GM12873 (cell line): ENCODE data around the gene BPIFB4.

Experiments used
- TF ChIP-seq, protein P1 (sequence below): IDR thresholded peaks from 2 replicates; pipeline ENCODE4 v1.5.1; 2012; ENCODE audit warnings: low read depth, mild to moderate bottlenecking, moderate library complexity, low read length, control low read depth; ENCODE audit not compliant: insufficient read depth; ENCODE audit errors: missing control alignments

Gene BPIFB4

DNA sequence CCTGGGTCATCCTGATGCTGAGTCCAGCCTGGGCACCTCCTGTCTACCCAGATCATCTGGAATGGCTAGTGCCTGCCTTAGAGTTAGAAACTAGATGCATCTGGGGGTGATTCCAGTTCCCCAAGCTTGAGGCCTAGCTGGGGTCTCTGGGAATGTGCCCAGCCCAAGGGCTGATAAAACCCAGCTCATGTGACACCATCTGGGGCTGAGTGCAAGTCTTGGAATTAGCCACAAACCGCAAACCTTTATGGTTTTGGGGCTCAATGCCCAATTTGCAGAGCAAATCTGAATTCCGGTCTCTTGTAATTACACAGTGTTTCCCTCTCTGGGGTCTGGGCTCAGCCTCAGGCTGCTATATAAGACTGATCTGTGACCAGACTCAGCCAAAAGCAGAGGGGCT is at the start of gene BPIFB4:
Gene BPIFB4 (plus strand): TSS at position 385 of the 400 bp plus-strand sequence. CDS start 1,884 bp downstream, outside the sequence.
- TF ChIP-seq, protein P1, sequence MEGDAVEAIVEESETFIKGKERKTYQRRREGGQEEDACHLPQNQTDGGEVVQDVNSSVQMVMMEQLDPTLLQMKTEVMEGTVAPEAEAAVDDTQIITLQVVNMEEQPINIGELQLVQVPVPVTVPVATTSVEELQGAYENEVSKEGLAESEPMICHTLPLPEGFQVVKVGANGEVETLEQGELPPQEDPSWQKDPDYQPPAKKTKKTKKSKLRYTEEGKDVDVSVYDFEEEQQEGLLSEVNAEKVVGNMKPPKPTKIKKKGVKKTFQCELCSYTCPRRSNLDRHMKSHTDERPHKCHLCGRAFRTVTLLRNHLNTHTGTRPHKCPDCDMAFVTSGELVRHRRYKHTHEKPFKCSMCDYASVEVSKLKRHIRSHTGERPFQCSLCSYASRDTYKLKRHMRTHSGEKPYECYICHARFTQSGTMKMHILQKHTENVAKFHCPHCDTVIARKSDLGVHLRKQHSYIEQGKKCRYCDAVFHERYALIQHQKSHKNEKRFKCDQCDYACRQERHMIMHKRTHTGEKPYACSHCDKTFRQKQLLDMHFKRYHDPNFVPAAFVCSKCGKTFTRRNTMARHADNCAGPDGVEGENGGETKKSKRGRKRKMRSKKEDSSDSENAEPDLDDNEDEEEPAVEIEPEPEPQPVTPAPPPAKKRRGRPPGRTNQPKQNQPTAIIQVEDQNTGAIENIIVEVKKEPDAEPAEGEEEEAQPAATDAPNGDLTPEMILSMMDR = no peak

DNA sequence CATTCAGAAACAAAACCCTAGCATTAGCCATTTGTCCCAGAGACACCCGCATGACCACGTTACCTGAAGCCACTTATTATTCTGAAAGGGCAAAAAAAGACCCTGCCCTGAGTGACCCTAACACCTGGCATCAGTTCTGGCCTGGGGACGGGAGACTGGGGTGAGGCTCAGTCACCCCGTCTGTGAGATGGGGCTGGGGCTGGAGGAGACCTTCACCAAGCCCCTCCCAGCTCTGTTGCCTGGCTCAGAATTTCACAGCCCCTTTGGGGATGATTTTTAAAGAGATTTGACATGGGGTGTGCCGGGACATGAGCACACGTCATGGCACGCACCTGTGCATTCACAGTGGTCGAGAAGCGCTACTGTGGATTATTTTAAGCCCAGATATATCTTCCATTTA is 49.4 kb upstream of the BPIFB4 start:
- TF ChIP-seq, protein P1 = no peak

- TF ChIP-seq, protein P1 = no peak
Observed at GRCh38 chr20:33030569-33030968, 48.9 kb upstream of the BPIFB4 start.

DNA sequence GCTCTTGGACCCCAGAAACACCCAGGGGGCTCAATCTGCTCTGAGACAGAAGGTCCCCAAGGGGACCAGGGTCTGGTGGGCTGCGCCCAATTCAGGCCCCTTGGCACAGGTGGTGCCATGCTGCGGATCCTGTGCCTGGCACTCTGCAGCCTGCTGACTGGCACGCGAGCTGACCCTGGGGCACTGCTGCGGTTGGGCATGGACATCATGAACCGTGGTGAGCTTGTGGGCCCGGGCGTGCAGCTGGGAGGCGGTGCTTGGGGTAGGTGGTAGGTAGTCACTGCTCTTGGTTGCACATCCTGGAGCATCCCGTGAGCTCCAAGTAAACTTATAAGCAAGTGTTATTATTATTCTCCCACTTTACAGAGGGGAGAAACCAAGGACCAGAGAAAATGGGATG is 47.9 kb upstream of the BPIFB4 start, which contains the start of gene BPIFB6:
Gene BPIFB6 (plus strand): TSS at position 118 of the 400 bp plus-strand sequence. CDS start 0 bp downstream, at position 118.
- TF ChIP-seq, protein P1 = no peak

- TF ChIP-seq, protein P1 = no peak
Observed at GRCh38 chr20:33032555-33032954, 46.9 kb upstream of the BPIFB4 start.

DNA sequence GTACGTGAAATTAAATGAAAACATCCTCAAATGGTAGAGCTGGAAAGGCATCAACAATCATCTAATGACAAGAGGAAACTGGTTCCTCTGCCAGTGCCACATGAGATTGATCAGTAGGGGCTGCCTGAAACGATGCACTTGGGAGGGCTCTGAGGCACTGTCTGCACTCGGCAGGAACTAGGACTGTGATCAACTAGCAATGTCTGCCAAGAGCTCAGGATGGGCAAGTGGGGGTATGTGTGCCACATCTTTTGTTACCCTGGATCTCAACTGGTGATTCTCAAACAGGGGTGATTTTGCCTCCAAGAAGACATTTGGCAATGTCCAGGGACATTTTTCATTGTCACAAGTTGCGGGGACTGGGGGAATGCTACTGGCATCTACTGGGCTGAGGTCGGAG is 46.1 kb upstream of the BPIFB4 start:
- TF ChIP-seq, protein P1 = no peak

DNA sequence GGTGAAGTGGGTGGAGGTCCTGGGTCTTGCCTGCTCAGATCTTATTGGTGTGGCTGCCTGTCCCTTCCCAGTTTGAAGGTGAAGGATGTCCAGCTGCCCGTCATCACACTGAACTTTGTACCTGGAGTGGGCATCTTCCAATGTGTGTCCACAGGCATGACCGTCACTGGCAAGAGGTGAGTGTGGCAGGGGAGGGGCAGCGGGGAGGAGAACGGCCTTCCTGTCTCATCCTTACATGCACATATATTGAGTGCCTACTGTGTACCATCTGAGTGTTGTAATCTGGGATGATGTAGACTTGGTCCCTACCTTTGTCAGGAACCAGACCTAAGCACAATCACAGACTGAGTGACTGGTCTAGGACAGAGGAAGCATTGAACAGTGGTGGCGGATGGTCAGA is 45.3 kb upstream of the BPIFB4 start:
- TF ChIP-seq, protein P1 = no peak
